T-helper 1 cell (primary cell): ENCODE data around the gene MYBBP1A.
"Not testable (repeated sequence)": the region's sequence is repeated elsewhere in the genome, so short reads cannot be mapped to it uniquely, and the experiment has no call there.

Experiments
- DNase-seq, 5 donors: peaks; one replicate each; pipeline ENCODE4 v3.0.0-alpha.2; 2012 to 2020

The MYBBP1A gene

GRCh38 chr17:4588391-4588790, 33.2 kb upstream of the MYBBP1A start:
- DNase-seq = no peak

GRCh38 chr17:4587803-4588202, 32.6 kb upstream of the MYBBP1A start:
- DNase-seq = no peak

GRCh38 chr17:4587195-4587594, 32.0 kb upstream of the MYBBP1A start:
- DNase-seq = no peak

GRCh38 chr17:4586043-4586442, 30.9 kb upstream of the MYBBP1A start:
- DNase-seq = no peak

GRCh38 chr17:4585638-4585994, 30.4 kb upstream of the MYBBP1A start:
- no peak for DNase-seq

GRCh38 chr17:4584917-4585637, 29.9 kb upstream of the MYBBP1A start:
- no peak for DNase-seq

- DNase-seq = no peak
Measured at GRCh38 chr17:4584101-4584916, 29.1 kb upstream of the MYBBP1A start, which contains the start of gene SMTNL2. SMTNL2 (plus strand) TSS chr17:4584529; CDS start chr17:4584606, 77 bp downstream.

GRCh38 chr17:4583782-4584100, 28.6 kb upstream of the MYBBP1A start:
- no peak for DNase-seq

GRCh38 chr17:4583206-4583605, 28.0 kb upstream of the MYBBP1A start:
- no peak for DNase-seq

- no peak for DNase-seq
Measured at GRCh38 chr17:4582691-4583090, 27.5 kb upstream of the MYBBP1A start.

- no peak for DNase-seq
Measured at GRCh38 chr17:4582101-4582501, 26.9 kb upstream of the MYBBP1A start.

GRCh38 chr17:4580291-4580690, 25.1 kb upstream of the MYBBP1A start:
- no peak for DNase-seq

- DNase-seq = no peak
Measured at GRCh38 chr17:4579678-4580077, 24.5 kb upstream of the MYBBP1A start.

GRCh38 chr17:4578349-4578748, 23.2 kb upstream of the MYBBP1A start:
- DNase-seq = not testable (repeated sequence)

- no peak for DNase-seq
Measured at GRCh38 chr17:4577386-4577993, 22.3 kb upstream of the MYBBP1A start.

GRCh38 chr17:4576729-4577322, 21.6 kb upstream of the MYBBP1A start:
- DNase-seq = no peak

- no peak for DNase-seq
Measured at GRCh38 chr17:4576161-4576558, 21.0 kb upstream of the MYBBP1A start.

GRCh38 chr17:4574448-4575045, 19.4 kb upstream of the MYBBP1A start:
- DNase-seq = no peak

GRCh38 chr17:4573669-4574068, 18.5 kb upstream of the MYBBP1A start:
- DNase-seq = peak in 3 of 5 donors; percentile 33 to 43 (median 43)

- DNase-seq = no peak
Measured at GRCh38 chr17:4573115-4573514, 17.9 kb upstream of the MYBBP1A start.

GRCh38 chr17:4572131-4572530, 16.9 kb upstream of the MYBBP1A start:
- DNase-seq = no peak

GRCh38 chr17:4569591-4569990, 14.4 kb upstream of the MYBBP1A start:
- DNase-seq = no peak

GRCh38 chr17:4566785-4567184, 11.6 kb upstream of the MYBBP1A start:
- peak in 2 of 5 donors; percentile 17 to 30 for DNase-seq
